Natural killer cell treated with Interleukin-12 subunit alpha and Interleukin-12 subunit beta and Interleukin-15 and Interleukin-18, amount 100 ng/mL, for 72 hours (primary cell): ENCODE data around the gene ACTL6B. TPM values are rescaled to one million over a fixed set of nuclear protein-coding genes. Genes with fewer than 3 reads are reported as not detected.

Experiments
- ATAC-seq, 2 donors: fragments of 150-1000 bp; cut with Tn5 transposase in 1 of 2; sonication (Bioruptor Pico), chemical (Tn5 transposase) in 1 of 2; 2 replicates each; pipeline ENCODE4 v1.10.0; 2021
- DNase-seq: peaks from one replicate; pipeline ENCODE4 v3.0.0; 2022; ENCODE audit warnings: low spot score
- H3K27ac Mint-ChIP-seq, 2 donors: 1 replicate in 1 of 2; 2 replicates in 1 of 2; pipeline ENCODE4 v1.8.0; 2022; ENCODE audit warnings: mixed read lengths in 2 of 2, mild to moderate bottlenecking in 1 of 2, moderate library complexity in 1 of 2
- H3K27me3 Mint-ChIP-seq, 2 donors: 1 replicate in 1 of 2; 2 replicates in 1 of 2; pipeline ENCODE4 v1.8.0; 2022; ENCODE audit warnings: mixed read lengths in 2 of 2
- H3K36me3 Mint-ChIP-seq: one replicate; pipeline ENCODE4 v1.8.0; 2022; ENCODE audit warnings: mixed read lengths
- H3K4me1 Mint-ChIP-seq, 2 donors: 1 replicate in 1 of 2; 2 replicates in 1 of 2; pipeline ENCODE4 v1.8.0; 2022; ENCODE audit warnings: low read depth in 2 of 2, mixed read lengths in 2 of 2, mild to moderate bottlenecking in 1 of 2
- H3K4me3 Mint-ChIP-seq: one replicate; pipeline ENCODE4 v1.8.0; 2022; ENCODE audit warnings: mixed read lengths
- H3K9me3 Mint-ChIP-seq: 2 replicates; pipeline ENCODE4 v1.8.0; 2022; ENCODE audit warnings: mixed read lengths
- total RNA-seq, 2 donors: library from RNA; stranded (reverse); gene quantifications; one replicate each; pipeline ENCODE4 v1.2.3, GENCODE V29; 2022

The ACTL6B gene
- total RNA-seq, 2 donors from 2014 or later: not detected

DNA sequence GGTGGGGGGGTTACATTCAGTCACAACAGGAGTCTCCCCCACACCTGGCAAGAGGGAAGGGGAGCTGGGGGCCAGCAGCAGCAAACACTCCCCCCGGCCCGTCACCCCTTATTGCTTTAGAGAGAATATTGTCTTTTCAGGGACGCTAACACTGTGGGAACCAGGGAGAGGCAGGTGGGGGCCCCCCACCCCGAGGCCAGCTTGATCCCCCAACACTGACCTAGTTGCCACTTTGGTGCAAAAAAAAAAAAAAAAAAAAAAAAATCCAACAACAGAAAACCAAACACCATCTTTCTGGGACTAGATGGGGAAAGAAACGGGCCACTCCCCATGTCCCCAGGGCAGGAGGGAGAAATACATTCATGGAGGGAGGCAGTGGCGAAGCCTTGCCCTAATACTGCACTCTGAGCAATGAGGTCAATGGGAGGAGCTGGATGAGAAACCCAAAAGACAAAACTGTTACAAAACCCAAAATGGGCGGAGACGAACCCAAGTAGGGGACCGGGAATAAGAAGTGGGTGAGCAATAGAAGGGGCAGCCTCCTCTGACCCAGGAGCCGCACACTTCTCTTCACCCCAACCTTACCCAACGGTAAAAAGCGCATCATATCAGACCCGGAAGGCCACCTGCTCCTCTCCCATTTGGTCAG lies 23.8 kb upstream of the ACTL6B start:
- no peaks in the 10 kb centered on the region for H3K27me3 Mint-ChIP-seq
- H3K4me3 Mint-ChIP-seq: no peak overlapping the region
- no peak for DNase-seq
- H3K9me3 Mint-ChIP-seq: no peaks in the 10 kb centered on the region
- peaks cover 17 to 19% of the 10 kb centered on the region in 2 donors for H3K4me1 Mint-ChIP-seq
- no peak for ATAC-seq
- no peaks in the 10 kb centered on the region for H3K36me3 Mint-ChIP-seq
- H3K27ac Mint-ChIP-seq: peak overlapping the region; percentile 21 to 39

DNA sequence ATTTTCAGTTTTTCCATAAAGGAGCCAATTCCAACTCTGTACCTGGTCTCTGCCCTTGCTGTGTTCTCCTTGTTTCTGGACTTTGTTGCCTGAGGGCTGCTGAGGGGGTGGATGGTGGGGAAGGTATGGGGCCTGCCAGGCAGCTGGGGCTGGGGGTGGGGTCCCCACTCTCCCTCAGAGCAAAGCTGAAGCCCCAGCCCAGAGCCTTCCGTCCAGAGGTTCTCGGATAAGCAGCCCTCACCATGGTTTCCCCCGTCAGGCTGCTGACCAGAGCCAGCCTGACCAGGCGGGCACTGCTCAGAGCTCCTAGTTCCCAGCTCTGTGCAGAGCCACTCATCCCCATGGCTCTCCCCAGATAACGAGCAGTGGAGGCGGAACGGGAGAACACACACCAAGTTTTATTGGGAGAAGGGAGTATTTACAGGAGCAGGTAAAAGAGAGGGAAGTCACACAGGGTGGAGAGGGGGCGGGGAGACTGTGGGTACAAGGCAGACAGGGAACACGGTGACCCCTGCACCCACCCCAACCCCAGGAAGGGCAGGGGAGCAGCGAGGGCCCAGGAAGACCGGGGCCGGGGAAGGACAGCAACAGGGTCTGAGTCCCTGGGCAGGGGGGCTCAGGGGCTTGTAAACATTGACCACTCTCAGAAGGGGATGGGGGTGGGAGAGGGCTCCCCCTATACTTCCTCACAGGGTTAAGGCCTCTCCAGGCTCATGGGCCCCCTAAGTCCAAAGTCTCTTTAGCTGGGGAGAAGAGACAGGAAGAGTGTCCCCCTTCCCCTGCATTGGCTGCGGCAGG lies 23.1 kb upstream of the ACTL6B start:
- Mint-ChIP-seq H3K27ac (peak overlapping the region in 1 of 2 donors; percentile 21), H3K4me1 (peaks cover 17 to 19% of the 10 kb centered on the region in 2 donors), H3K9me3 (no peaks in the 10 kb centered on the region), H3K4me3 (no peak overlapping the region), H3K27me3 (no peaks in the 10 kb centered on the region), H3K36me3 (no peaks in the 10 kb centered on the region)
- DNase-seq: no peak
- no peak for ATAC-seq

DNA sequence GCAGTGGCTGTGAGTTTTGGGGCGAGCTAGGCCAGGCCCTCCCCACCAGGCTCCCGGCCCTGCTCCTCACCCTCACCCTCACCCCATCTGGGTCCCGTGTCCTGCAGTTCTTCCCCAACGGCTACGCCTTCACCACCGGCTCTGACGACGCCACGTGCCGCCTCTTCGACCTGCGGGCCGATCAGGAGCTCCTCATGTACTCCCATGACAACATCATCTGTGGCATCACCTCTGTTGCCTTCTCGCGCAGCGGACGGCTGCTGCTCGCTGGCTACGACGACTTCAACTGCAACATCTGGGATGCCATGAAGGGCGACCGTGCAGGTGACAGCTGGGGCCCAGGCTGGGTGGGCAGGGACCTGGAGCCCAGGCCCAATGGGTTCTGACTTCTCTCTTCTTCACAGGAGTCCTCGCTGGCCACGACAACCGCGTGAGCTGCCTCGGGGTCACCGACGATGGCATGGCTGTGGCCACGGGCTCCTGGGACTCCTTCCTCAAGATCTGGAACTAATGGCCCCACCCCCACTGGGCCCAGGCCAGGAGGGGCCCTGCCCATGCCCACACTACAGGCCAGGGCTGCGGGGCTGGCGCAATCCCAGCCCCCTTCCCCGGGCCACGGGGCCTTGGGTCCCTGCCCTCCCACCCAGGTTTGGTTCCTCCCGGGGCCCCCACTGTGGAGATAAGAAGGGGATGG lies 22.2 kb upstream of the ACTL6B start:
- H3K36me3 Mint-ChIP-seq: no peaks in the 10 kb centered on the region

DNA sequence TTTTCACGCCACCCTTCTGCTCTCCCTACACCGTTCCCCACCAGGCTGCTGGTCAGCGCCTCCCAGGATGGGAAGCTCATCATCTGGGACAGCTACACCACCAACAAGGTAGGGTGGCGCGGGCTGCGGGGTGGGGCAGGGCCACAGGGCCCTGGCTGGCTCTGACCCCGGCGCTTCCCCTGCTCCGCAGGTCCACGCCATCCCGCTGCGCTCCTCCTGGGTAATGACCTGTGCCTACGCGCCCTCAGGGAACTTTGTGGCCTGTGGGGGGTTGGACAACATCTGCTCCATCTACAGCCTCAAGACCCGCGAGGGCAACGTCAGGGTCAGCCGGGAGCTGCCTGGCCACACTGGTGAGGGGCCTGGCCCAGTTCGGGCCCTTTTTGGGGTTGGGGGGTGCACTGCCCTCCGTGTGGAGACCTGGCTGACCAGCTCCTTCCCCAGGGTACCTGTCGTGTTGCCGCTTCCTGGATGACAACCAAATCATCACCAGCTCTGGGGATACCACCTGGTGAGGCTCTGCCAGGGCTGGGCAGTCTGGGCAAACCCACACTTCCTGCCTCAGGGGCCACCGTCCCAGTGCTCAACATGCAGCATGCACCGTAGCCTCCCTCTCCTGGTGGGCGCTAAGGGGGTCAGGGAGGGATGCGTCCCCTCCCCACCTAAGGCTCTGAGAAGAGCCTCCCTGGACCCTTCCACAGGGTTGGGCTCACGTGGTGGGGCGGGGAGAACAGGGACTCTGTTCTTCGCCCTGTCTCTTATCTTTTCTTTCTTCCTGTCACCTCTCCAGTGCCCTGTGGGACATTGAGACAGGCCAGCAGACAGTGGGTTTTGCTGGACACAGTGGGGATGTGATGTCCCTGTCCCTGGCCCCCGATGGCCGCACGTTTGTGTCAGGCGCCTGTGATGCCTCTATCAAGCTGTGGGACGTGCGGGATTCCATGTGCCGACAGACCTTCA lies 21.3 kb upstream of the ACTL6B start:
- Mint-ChIP-seq H3K36me3 (no peaks in the 10 kb centered on the region), H3K27me3 (no peaks in the 10 kb centered on the region), H3K4me3 (peak overlapping the region; percentile 94), H3K9me3 (no peaks in the 10 kb centered on the region), H3K27ac (peak overlapping the region; percentile 56 to 83), H3K4me1 (peaks cover 17 to 23% of the 10 kb centered on the region in 2 donors)
- DNase-seq: no peak
- no peak for ATAC-seq

More for the DNA sequence above, 22.2 kb upstream of the ACTL6B start:
- DNase-seq (no peak), ATAC-seq (no peak)
- H3K4me3 Mint-ChIP-seq: peak overlapping the region; percentile 54
- peaks cover 17 to 19% of the 10 kb centered on the region in 2 donors for H3K4me1 Mint-ChIP-seq
- peak overlapping the region; percentile 56 to 83 for H3K27ac Mint-ChIP-seq
- no peaks in the 10 kb centered on the region for H3K9me3 Mint-ChIP-seq
- H3K27me3 Mint-ChIP-seq: no peaks in the 10 kb centered on the region

DNA sequence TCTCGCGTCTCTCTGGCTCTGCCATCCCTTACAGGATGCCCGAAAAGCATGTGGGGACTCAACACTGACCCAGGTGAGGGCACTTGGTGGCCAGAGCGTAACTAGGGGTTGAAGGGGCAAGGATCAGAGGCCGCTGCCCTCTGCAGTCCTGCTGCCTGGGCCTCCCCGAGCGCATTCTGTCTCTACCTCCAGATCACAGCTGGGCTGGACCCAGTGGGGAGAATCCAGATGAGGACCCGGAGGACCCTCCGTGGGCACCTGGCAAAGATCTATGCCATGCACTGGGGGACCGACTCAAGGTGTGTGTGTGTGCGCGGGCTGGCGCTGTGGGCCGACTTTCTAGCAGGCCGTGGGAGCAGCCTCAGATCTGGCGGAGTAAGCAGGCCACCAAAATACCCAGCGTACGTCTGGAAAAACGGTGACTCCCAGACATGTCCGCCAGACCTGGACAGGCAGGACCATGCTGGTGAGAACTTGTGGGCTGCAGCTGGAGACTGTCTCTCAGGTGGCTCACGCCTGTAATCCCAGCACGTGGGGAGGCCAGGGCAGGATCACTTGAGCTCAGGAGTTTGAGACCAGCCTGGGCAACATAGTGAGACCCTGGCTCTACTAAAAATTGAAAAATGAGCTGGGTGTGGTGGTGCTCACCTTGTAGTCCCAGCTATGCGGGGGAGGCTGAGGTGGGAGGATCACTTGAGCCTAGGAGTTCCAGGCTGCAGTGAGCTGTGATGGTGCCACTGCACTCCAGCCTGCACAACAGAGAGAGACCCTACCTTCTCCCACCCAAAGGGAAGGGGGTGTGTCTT lies 20.5 kb upstream of the ACTL6B start:
- H3K4me1 Mint-ChIP-seq: peaks cover 17 to 23% of the 10 kb centered on the region in 2 donors
- DNase-seq (no peak), ATAC-seq (no peak)
- no peaks in the 10 kb centered on the region for H3K27me3 Mint-ChIP-seq
- H3K27ac Mint-ChIP-seq: peak overlapping the region; percentile 76 to 88
- no peaks in the 10 kb centered on the region for H3K9me3 Mint-ChIP-seq
- peak overlapping the region; percentile 94 for H3K4me3 Mint-ChIP-seq
- H3K36me3 Mint-ChIP-seq: no peaks in the 10 kb centered on the region

DNA sequence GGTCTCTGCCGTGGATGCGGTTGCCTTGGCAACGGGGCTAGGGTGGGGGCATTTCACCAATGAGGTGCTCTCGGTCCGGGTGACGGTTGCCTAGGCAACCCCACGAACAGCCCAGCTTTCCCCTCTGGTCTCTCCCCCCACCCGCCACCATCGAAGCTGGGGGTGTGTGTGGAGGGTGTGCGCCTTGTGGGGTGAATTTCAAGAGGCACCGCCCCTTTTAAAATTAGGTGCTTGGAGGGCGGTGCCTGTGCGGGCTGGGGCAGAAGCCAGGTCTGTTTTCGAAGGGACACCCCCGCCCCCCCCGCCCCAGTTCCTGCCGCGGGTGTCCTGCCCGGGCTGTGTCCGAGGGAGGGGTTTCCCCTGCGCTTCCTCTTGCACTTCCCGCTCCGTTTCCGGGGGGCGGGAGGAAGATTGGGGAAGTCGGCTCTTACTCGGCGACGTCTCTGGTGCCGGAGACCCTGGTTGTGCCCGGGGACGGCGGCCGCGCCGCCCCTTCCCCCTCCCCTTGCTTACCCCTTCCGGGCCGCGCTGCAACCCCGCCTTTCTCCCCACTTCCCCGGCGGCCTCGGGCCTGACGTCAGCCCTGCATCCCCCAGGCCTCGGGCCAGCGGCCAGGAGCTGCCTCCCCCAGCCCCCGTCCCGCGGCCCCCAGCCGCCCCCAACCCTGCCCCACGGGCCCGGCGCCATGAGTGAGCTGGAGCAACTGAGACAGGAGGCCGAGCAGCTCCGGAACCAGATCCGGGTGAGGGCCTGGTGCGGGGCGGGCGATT lies 19.5 kb upstream of the ACTL6B start:
- no peaks in the 10 kb centered on the region for H3K27me3 Mint-ChIP-seq
- peaks cover 17 to 23% of the 10 kb centered on the region in 2 donors for H3K4me1 Mint-ChIP-seq
- peak overlapping the region; percentile 94 for H3K4me3 Mint-ChIP-seq
- DNase-seq: peak; percentile 92
- H3K9me3 Mint-ChIP-seq: no peaks in the 10 kb centered on the region
- peak; percentile 68 to 71 for ATAC-seq
- H3K27ac Mint-ChIP-seq: peak overlapping the region; percentile 76 to 88
- no peaks in the 10 kb centered on the region for H3K36me3 Mint-ChIP-seq

DNA sequence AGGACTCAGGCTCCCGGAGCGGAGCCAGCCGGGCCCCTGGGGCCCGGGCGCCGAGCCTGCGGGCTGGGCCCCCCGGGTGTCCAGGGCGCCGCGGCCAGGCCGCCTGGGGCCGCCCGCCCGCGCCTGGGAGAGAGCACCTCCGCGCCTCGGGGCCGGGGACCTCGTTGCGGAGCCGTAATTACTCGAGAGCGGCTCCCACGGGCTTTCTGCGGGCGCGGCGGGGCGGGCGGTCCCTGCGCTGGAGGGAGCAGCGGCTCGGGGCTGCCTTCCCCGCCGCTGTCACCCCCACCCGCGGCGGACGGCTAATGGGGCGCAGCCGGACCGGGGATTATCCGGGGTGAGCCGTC lies 18.8 kb upstream of the ACTL6B start:
- no peaks in the 10 kb centered on the region for H3K9me3 Mint-ChIP-seq
- peaks cover 14 to 21% of the 10 kb centered on the region in 2 donors for H3K4me1 Mint-ChIP-seq
- H3K36me3 Mint-ChIP-seq: no peaks in the 10 kb centered on the region
- ATAC-seq: no peak
- H3K27ac Mint-ChIP-seq: peak overlapping the region; percentile 84 to 91
- H3K27me3 Mint-ChIP-seq: no peaks in the 10 kb centered on the region
- H3K4me3 Mint-ChIP-seq: peak overlapping the region; percentile 94
- DNase-seq: peak; percentile 63

DNA sequence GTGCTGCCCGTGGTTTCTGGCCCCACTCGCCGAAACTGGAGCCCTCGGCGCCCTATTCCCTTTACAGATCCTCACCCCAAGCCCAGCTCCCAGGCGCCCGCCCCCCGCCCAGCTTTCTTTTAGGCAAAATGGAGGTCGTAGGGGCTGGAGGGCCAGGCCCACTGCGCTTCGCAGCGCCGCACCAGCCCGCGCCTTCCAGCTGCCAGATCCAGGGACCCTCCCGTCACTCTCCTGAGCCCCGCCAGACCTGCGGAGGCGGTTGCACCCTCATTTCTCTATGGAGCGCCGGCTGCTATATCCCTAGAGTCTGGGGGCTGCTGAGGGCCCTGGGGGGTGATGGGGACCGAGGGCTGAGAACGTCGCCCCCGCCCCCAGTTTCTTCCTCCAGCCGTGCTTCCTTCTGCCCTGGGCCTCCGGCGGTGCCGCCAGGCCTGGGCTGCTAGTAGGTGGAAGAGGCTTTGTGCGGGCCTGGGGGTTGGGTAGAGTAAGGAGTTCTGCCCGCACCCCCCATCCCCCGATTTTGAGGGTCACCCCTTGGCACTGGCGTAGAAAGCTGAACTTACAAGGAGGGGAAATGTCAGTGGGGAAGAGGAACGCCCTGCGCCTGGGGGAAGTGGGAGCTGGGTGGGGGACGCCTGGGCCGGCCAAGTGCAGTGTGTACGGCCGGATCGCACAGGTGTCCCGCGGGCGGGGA lies 18.3 kb upstream of the ACTL6B start:
- H3K9me3 Mint-ChIP-seq: no peaks in the 10 kb centered on the region
- H3K27ac Mint-ChIP-seq: peak overlapping the region; percentile 84 to 91
- H3K4me1 Mint-ChIP-seq: peaks cover 11 to 20% of the 10 kb centered on the region in 2 donors
- ATAC-seq: no peak
- H3K4me3 Mint-ChIP-seq: peak overlapping the region; percentile 94
- peaks cover 0 to 3% of the 10 kb centered on the region in 2 donors for H3K27me3 Mint-ChIP-seq
- no peaks in the 10 kb centered on the region for H3K36me3 Mint-ChIP-seq
- peak; percentile 60 for DNase-seq

DNA sequence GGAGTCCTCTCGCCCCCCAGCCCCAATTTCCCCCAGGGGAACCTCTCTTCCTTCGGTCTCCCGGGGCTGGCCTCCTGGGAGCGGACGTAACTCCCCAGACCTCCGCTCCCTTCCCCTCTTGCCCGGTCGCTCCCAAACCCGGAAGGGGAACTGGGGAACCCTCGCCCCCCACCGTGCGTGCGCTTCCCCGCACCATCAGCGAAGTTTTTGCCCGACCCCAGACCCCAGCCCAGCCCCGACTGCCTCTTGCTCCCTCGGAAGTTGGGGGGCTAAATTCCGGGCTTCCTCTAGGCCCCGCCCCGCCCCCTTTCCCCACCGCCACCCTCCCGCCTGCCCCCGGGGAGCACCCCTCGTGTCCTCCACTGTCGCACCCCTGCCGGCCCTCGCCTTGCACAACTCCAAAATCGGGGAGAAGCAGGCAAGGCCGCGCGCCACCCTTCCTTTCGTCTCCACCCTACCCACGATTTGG lies 17.7 kb upstream of the ACTL6B start:
- Mint-ChIP-seq H3K27me3 (peaks cover 0 to 3% of the 10 kb centered on the region in 2 donors), H3K4me3 (peak overlapping the region; percentile 94), H3K36me3 (no peaks in the 10 kb centered on the region), H3K4me1 (peaks cover 11 to 17% of the 10 kb centered on the region in 2 donors), H3K9me3 (no peaks in the 10 kb centered on the region), H3K27ac (peak overlapping the region; percentile 84 to 91)
- peak; percentile 69 for DNase-seq
- ATAC-seq: no peak

DNA sequence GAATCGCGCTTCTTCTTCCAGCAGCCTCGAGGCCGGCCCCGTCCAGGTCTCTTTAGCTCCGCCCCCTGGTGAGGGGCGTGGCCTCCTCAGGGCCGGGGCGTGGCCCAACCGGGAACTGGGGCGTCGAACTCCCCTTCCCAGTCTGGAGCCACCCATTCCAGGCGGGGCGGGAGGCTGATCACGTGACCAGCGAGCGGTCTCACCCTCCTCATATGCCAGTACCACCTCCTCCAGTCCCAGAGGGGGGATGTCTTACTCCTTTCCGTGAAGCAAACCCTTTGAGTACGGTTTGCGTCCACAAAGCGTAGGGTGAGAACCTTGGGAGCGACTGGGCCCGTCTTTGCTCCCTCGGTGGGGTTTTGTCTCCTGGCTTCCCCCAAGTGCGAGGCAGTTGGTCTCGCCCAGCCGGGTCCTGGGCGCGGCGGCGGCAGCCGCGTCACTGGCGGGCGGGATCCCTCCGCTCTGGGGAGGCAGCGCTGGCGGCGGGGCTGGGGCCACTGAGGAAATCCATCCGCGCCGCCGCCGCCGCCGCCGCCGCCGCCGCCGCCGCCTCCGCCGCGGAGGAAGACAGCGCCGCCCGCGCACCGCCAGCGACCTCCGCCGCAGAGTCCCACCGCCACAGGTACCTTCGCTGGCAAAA lies 17.2 kb upstream of the ACTL6B start, which contains the start of gene GNB2:
Gene GNB2, plus strand, starts transcription at position 439 of the 640 bp plus-strand sequence. CDS start 2,526 bp downstream, outside the sequence.
- Mint-ChIP-seq H3K4me1 (peaks cover 11 to 16% of the 10 kb centered on the region in 2 donors), H3K36me3 (no peaks in the 10 kb centered on the region), H3K27me3 (peaks cover 0 to 3% of the 10 kb centered on the region in 2 donors), H3K4me3 (peak within 1 kb of the TSS; percentile 94), H3K27ac (peak within 1 kb of the TSS; percentile 84 to 91), H3K9me3 (no peaks in the 10 kb centered on the region)
- DNase-seq: peak; percentile 99
- peak; percentile 84 to 91 for ATAC-seq
